ENCODE results near the gene WARS2.

WARS2 gene

GRCh38 chr1:118981436-118981835 lies 159.0 kb downstream of the WARS2 start:
- no peak for DNase-seq
